ENCODE measurements around the gene DNAH10.
"Not testable (repeated sequence)": the region's sequence is repeated elsewhere in the genome, so short reads cannot be mapped to it uniquely, and the experiment has no call there.

Gene DNAH10

DNA sequence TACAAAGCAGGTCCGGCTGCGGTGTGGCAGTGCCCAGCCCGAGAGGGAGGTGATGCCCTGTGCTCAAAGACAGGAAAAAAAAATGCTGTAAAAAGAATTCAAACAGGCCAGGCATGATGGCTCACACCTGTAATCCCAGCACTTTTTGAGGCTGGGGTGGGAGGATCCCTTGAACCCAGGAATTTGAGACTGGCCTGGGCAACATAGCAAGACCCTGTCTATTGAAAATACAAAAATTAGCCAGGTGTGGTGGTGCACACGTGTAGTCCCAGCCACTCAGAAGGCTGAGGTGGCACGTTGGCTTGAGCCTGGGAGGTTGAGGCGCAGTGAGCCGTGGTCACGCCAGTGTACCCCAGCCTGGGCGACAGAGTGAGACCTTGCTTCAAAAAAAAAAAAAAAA lies 26.4 kb downstream of the DNAH10 start:
- in situ Hi-C loops (cut with MboI; ENCODE audit: low sequenced_read_pairs), result no loop called here

DNA sequence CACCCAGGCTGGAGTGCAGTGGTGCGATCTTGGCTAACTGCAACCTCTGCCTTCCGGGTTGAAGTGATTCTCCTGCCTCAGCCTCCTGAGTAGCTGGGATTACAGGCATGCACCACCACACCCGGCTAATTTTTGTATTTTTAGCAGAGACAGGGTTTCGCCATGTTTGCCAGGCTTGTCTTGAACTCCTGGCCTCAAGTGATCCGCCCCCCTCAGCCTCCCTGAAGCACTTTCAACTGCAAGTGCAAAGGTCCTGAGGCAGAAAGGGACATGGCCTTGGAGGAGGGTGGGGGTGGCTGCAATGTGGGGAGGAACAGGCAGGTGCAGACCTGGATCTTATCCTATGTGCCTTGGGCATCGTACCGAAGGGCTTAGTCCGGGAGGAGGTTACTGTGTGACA lies 27.3 kb downstream of the DNAH10 start:
- in situ Hi-C loops (cut with MboI; ENCODE audit: low sequenced_read_pairs), result not testable (repeated sequence)

DNA sequence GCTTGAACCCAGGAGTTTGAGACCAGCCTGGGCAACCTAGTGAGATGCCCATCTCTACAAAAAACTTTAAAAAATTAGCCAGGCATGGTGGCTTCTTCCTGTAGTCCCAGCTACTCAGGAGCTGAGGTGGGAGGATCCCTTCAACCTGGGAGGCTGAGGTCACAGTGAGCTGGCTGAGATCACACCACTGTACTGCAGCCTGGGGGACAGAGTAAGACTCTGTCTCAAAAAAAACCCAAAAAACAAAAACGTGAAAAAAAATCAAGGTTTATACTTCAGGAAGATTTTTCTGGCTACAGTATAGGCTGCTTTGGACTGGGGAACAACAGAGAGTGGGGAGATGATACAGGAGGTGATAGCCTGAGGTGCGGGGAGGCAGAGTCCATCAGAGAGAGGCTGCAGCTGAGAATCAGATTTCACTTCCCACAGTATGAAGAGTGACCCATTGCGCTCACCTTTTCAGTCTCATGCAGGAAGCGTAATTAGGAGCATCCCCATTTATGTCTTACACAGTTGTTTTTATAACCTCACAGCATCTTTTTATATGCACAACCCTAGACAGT lies 28.9 kb downstream of the DNAH10 start:
- in situ Hi-C loops (cut with MboI; ENCODE audit: low sequenced_read_pairs), result no loop called here

- in situ Hi-C loops (cut with MboI; ENCODE audit: low sequenced_read_pairs), result no loop called here
Measured at GRCh38 chr12:123794027-123794426, 31.9 kb downstream of the DNAH10 start.

GRCh38 chr12:123798518-123798917 lies 36.4 kb downstream of the DNAH10 start:
- in situ Hi-C loops (cut with MboI; ENCODE audit: low sequenced_read_pairs), result no loop called here

DNA sequence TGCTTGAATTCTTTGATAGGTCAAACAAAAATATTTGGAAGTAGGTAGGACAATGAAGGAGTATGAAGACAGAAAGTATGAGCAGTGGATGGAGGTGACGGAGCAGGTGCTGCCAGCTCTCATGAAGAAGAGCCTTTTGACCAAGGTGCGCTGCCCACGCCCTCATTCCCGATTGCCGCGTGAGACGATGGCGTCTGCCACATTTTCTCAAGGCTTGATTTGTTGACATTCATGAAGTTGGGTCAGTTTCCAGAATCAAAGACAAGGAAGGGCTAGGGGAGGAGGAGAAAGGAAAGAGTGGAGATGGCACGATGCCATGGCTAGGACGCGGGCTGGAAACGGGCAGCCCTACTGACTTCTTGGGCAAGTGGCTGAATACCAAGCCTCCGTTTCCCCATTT lies 37.1 kb downstream of the DNAH10 start:
- in situ Hi-C loops (cut with MboI; ENCODE audit: low sequenced_read_pairs), result no loop called here

DNA sequence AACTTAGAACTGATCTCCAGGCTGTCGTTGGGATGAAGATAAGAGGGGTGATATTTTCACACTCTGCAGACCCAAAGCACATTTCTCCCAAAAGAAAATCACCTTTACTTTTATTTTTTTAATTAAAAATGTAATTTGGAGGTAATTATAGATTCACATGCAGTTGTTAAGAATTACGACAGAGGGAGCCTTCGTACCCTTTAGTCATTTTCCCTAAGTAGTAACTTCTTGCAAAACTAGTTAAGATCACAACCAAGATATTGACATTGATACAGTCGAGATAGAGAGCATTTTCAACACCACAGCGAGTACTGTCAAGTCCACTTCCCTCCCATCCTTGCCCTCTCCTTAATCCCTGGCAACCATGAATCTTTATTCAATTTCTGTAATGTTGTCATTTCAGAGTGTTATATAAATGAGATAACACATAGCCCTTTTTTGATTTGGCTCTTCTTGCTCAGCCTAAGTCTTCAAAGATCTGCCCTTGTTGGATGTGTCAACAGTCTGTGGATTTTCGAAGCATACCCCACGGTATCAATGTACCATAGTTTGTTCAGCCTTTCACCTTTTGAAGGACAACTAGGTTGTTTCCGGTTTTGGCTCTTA lies 39.6 kb downstream of the DNAH10 start:
- in situ Hi-C loops (cut with MboI; ENCODE audit: low sequenced_read_pairs), result no loop called here

DNA sequence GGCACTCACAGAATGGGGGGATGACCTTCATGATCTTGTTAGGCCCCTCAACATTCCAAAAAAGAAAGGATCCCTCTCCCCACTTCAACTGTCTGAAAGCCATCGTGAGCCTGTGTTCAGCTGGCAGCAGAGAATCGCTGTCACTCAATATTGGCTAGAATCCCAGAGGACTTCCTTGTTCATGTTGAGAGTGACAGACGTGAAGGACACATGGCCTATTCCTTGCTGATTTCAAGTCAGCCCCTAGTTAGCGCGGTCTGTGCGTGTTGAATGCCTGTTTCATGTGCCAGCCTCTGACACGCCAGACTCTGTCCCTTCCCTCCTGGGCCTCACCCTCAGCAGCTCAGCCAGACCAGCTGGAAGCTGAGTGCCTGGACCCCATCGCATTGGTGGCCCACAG lies 43.1 kb downstream of the DNAH10 start:
- in situ Hi-C loops (cut with MboI; ENCODE audit: low sequenced_read_pairs), result no loop called here

DNA sequence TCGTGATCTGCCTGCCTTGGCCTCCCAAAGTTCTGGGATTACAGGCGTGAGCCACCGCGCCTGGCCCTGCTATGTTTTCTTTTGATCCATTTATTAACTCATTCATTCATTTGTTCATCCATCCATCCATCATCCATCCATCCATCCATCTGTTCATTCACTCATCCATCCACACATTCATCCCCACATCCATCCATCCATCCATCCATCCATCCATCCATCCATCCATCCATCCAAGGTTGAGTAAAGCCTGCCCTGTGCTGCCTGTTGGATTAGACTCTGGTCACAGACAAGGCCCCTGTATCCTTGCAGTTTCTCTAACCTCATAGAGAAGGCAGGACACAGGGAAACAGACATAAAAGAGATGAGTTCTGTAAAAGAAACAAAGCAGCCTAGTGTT lies 44.9 kb downstream of the DNAH10 start:
- in situ Hi-C loops (cut with MboI; ENCODE audit: low sequenced_read_pairs), result no loop called here

DNA sequence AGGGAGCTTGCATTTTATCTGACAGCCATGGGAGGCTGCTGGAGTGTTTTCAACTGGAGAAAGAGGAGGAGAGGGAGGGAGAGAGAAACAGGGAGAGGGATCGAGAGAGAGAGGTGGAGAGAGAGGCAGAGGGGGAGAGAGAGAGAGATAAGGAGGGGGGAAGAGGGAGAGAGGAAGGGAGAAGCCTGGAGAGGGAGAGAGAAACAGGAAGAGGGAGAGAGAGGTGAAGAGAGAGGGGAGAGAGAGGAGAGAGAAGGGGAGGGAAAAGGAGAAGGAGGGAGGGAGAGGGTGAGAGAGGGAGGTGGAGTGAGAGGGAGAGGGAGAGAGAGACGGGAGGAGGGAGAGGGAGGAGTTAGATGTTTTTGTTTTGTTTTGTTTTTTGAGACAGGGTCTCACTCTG lies 45.6 kb downstream of the DNAH10 start:
- in situ Hi-C loops (cut with MboI; ENCODE audit: low sequenced_read_pairs), result no loop called here

DNA sequence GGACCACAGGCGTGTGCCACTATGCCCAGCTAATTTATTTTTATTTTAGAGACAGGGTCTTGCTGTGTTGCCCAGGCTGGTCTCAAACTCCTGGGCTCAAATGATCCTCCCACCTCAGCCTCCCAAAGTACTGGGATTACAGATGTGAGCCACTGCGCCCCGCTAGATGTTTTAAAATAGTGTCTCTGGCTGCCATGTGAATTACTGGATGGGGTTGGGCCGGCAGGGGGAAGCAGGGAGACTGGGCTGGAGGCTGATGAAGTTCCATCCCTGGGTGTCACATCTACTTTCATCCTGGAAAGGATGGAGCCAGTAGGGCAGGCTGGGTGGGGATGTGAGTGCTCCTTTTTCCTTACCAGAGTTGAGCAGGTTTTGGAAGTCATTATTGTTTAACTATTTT lies 46.1 kb downstream of the DNAH10 start:
- in situ Hi-C loops (cut with MboI; ENCODE audit: low sequenced_read_pairs), result no loop called here

GRCh38 chr12:123813349-123813748 lies 51.2 kb downstream of the DNAH10 start:
- in situ Hi-C loops (cut with MboI; ENCODE audit: low sequenced_read_pairs), result no loop called here

- in situ Hi-C loops (cut with MboI; ENCODE audit: low sequenced_read_pairs), result no loop called here
Measured at GRCh38 chr12:123815968-123816367, 53.9 kb downstream of the DNAH10 start.

DNA sequence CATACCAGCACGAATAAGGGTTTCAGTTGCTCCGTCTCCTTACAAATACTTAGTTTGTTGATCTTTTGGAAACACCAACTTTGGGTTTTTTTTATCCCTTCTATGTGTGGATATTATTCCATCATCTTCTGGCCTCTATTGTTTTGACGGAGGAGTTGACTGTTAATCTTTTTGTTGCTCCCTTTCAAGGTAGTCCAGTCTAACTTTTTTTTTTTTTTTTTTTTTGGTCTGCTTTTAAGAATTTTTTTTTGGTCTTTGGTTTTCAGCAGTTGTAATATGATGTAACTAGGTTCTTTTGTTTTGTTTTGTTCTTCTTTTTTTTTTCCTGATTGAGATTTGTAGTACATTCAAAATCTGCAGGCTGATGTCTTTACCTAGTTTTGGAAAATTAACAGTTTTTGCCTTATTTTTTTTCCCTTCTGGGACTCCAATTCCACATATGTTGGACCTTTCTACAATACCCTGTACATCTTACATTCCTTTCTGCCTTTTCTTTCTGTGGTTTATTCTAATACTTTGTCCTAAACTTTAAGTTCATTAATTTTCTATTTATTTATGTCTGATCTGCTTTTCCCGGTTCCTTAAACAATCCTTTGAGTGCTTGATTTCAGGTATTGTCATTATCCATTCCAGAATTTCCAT lies 54.9 kb downstream of the DNAH10 start:
- in situ Hi-C loops (cut with MboI; ENCODE audit: low sequenced_read_pairs), result no loop called here

GRCh38 chr12:123822804-123823203 lies 60.7 kb downstream of the DNAH10 start:
- in situ Hi-C loops (cut with MboI; ENCODE audit: low sequenced_read_pairs), result no loop called here

- in situ Hi-C loops (cut with MboI; ENCODE audit: low sequenced_read_pairs), result no loop called here
Measured at GRCh38 chr12:123828120-123828519, 66.0 kb downstream of the DNAH10 start.

GRCh38 chr12:123828854-123829547 lies 66.9 kb downstream of the DNAH10 start:
- in situ Hi-C loops (cut with MboI; ENCODE audit: low sequenced_read_pairs), result no loop called here

- in situ Hi-C loops (cut with MboI; ENCODE audit: low sequenced_read_pairs), result no loop called here
Measured at GRCh38 chr12:123829561-123829960, 67.5 kb downstream of the DNAH10 start.

- in situ Hi-C loops (cut with MboI; ENCODE audit: low sequenced_read_pairs), result no loop called here
Measured at GRCh38 chr12:123830675-123831074, 68.6 kb downstream of the DNAH10 start.

DNA sequence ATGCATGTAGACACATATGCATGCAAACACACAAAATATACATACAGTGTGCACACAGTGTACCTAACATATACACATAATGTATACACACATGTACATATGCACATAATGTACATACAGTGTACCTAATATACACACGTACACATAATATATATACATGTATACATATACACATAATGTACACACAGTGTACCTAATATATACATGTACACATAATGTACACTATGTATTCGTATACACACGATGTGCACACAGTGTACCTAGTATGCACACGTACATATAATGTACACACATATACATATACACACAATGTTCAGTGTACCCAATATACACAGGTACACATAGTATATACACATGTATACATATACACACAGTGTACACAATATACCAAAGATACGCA lies 70.0 kb downstream of the DNAH10 start:
- in situ Hi-C loops (cut with MboI; ENCODE audit: low sequenced_read_pairs), result no loop called here

DNA sequence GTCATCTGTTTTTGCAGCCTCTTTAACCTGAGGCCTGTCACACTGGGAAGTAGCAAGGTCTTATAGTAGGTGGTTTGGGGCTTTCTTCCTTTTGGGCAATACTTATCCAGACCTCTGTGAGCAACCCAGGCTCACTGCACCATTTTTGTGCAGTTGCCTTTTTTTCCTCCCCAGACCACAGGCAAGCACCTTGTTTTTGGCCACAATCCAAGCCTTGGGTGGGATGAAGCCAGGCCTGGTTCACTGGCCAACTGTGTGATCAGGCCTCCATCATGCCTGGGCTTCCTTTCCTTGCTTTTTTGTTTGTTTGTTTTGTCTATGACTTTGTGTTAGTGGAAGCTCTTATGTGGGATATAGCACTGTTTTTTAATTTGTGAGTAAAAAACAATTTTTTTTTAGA lies 71.7 kb downstream of the DNAH10 start:
- in situ Hi-C loops (cut with MboI; ENCODE audit: low sequenced_read_pairs), result no loop called here

DNA sequence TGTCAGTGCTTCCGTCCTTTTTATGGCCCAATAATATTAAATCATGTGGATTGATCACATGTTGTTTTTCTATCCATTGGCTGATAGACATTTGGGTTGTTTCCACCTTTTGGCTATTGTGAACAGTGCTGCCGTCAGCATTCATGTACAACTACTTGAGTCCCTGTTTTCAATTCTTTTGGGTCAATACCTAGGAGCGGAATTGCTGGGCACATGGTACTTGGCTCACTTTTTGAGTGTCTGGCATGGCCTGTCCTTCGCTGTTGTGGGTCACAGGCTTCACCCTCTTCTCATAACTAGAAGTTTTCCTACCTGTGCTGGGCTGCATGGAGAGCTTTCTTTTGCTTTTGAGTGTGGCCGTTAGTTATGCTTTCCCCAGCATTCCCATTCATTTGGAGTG lies 72.7 kb downstream of the DNAH10 start:
- in situ Hi-C loops (cut with MboI; ENCODE audit: low sequenced_read_pairs), result no loop called here
